AG08396 (cell line): ENCODE results near the gene ZNF202.
"Not testable (repeated sequence)": the region's sequence is repeated elsewhere in the genome, so short reads cannot be mapped to it uniquely, and the experiment has no call there.

ENCODE experiments used
- DNase-seq: peaks from one replicate; pipeline ENCODE4 v3.0.0; 2012; ENCODE audit warnings: low spot score, mixed read lengths

ZNF202 gene

GRCh38 chr11:123740787-123741158 is 687 bp downstream of the ZNF202 start:
- DNase-seq: peak; percentile 12

GRCh38 chr11:123738374-123738773 is 3.1 kb downstream of the ZNF202 start:
- no peak for DNase-seq

GRCh38 chr11:123736769-123737168 is 4.7 kb downstream of the ZNF202 start:
- DNase-seq: no peak

- no peak for DNase-seq
Observed at GRCh38 chr11:123729602-123730001, 11.9 kb downstream of the ZNF202 start.

GRCh38 chr11:123725995-123726655 is 15.3 kb downstream of the ZNF202 start:
- no peak for DNase-seq

- peak; percentile 24 for DNase-seq
Observed at GRCh38 chr11:123719452-123719851, 22.0 kb downstream of the ZNF202 start.

- DNase-seq: no peak
Observed at GRCh38 chr11:123718469-123718868, 23.0 kb downstream of the ZNF202 start.

GRCh38 chr11:123718063-123718462 is 23.4 kb downstream of the ZNF202 start:
- no peak for DNase-seq

- DNase-seq: not testable (repeated sequence)
Observed at GRCh38 chr11:123712627-123713026, 28.8 kb downstream of the ZNF202 start.

- DNase-seq: peak; percentile 57
Observed at GRCh38 chr11:123707606-123708205, 33.8 kb downstream of the ZNF202 start.

GRCh38 chr11:123707206-123707605 is 34.3 kb downstream of the ZNF202 start:
- no peak for DNase-seq

GRCh38 chr11:123704341-123704740 is 37.1 kb downstream of the ZNF202 start:
- DNase-seq: no peak

- DNase-seq: no peak
Observed at GRCh38 chr11:123702696-123703095, 38.8 kb downstream of the ZNF202 start.

GRCh38 chr11:123702139-123702538 is 39.3 kb downstream of the ZNF202 start:
- DNase-seq: no peak

- no peak for DNase-seq
Observed at GRCh38 chr11:123700772-123701171, 40.7 kb downstream of the ZNF202 start.

- DNase-seq: no peak
Observed at GRCh38 chr11:123698546-123699127, 42.8 kb downstream of the ZNF202 start.

GRCh38 chr11:123696183-123696582 is 45.3 kb downstream of the ZNF202 start:
- no peak for DNase-seq

GRCh38 chr11:123695231-123695630 is 46.2 kb downstream of the ZNF202 start:
- no peak for DNase-seq

GRCh38 chr11:123694551-123694950 is 46.9 kb downstream of the ZNF202 start:
- no peak for DNase-seq

GRCh38 chr11:123692961-123693360 is 48.5 kb downstream of the ZNF202 start:
- DNase-seq: no peak

- DNase-seq: peak; percentile 41
Observed at GRCh38 chr11:123690485-123690884, 51.0 kb downstream of the ZNF202 start.

- no peak for DNase-seq
Observed at GRCh38 chr11:123684601-123685000, 56.9 kb downstream of the ZNF202 start.

- DNase-seq: no peak
Observed at GRCh38 chr11:123683428-123684170, 57.9 kb downstream of the ZNF202 start.
